HG03558 (cell line): ENCODE data around the gene ZNF804B.
"Not testable (repeated sequence)": the region's sequence is repeated elsewhere in the genome, so short reads cannot be mapped to it uniquely, and the experiment has no call there.

Experiments used
- ATAC-seq: cut with Tn5 transposase; IDR thresholded peaks from one replicate; pipeline ENCODE4 v1.9.1; 2021; ENCODE audit warnings: moderate number of reproducible peaks; ENCODE audit not compliant: unreplicated experiment; ENCODE audit errors: extremely low read depth

Gene ZNF804B

GRCh38 chr7:89223900-89224395, 464.4 kb downstream of the ZNF804B start:
- ATAC-seq: no peak

- ATAC-seq: not testable (repeated sequence)
These were observed 469.2 kb downstream of the ZNF804B start for GRCh38 chr7:89228688-89229171.

- ATAC-seq: no peak
These were observed 478.7 kb downstream of the ZNF804B start for GRCh38 chr7:89238156-89238555.

- no peak for ATAC-seq
These were observed 486.7 kb downstream of the ZNF804B start for GRCh38 chr7:89246196-89246595.

GRCh38 chr7:89247207-89247606, 487.7 kb downstream of the ZNF804B start:
- ATAC-seq: no peak

GRCh38 chr7:89259085-89259484, 499.6 kb downstream of the ZNF804B start:
- ATAC-seq: no peak

GRCh38 chr7:89264126-89264525, 504.6 kb downstream of the ZNF804B start:
- ATAC-seq: no peak

- no peak for ATAC-seq
These were observed 506.1 kb downstream of the ZNF804B start for GRCh38 chr7:89265631-89266030.

- ATAC-seq: no peak
These were observed 523.8 kb downstream of the ZNF804B start for GRCh38 chr7:89283302-89283701.

GRCh38 chr7:89308535-89308934, 549.0 kb downstream of the ZNF804B start:
- ATAC-seq: no peak

GRCh38 chr7:89311886-89312285, 552.4 kb downstream of the ZNF804B start:
- no peak for ATAC-seq

- no peak for ATAC-seq
These were observed 553.1 kb downstream of the ZNF804B start for GRCh38 chr7:89312551-89312950.

GRCh38 chr7:89316584-89317251, 557.2 kb downstream of the ZNF804B start:
- no peak for ATAC-seq

- no peak for ATAC-seq
These were observed 572.5 kb downstream of the ZNF804B start for GRCh38 chr7:89332026-89332425.

GRCh38 chr7:89334797-89335196, 575.3 kb downstream of the ZNF804B start:
- ATAC-seq: no peak

GRCh38 chr7:89335490-89335889, 576.0 kb downstream of the ZNF804B start:
- ATAC-seq: no peak

- ATAC-seq: no peak
These were observed 576.6 kb downstream of the ZNF804B start for GRCh38 chr7:89336121-89336520.

GRCh38 chr7:89339748-89340147, 580.2 kb downstream of the ZNF804B start:
- no peak for ATAC-seq

- no peak for ATAC-seq
These were observed 597.6 kb downstream of the ZNF804B start for GRCh38 chr7:89357121-89357520.

- ATAC-seq: no peak
These were observed 617.7 kb downstream of the ZNF804B start for GRCh38 chr7:89377219-89377618.

- no peak for ATAC-seq
These were observed 625.9 kb downstream of the ZNF804B start for GRCh38 chr7:89385411-89385810.
